K562 (cell line): Measurements from ENCODE around the gene SLC18B1. TPM values are rescaled to one million over a fixed set of nuclear protein-coding genes. Genes with fewer than 3 reads are reported as not detected.
A peak's percentile ranks its signal among the peaks of the same experiment; 100 is the strongest.

Experiments used
- ATAC-seq: fragments of 200-7000 bp; cut with Tn5 transposase; 3 replicates; pipeline ENCODE4 v1.9.1; 2020; ENCODE audit warnings: moderate library complexity
- BruUV-seq: library from RNA; stranded (reverse); fragments of 400-500 nt; replicated peaks from 2 replicates; lab custom pipeline; 2021; lab: Mats Ljungman, UMichigan
- CTCF ChIA-PET: fragments of 300-600 bp; formaldehyde crosslinking; extraction: SDS; loops from one replicate; lab custom pipeline; 2021; ENCODE audit warnings: low intra/inter-chr PET ratio; lab: Yijun Ruan, JAX
- POLR2A ChIA-PET: fragments of 300-600, 350-650 bp; sonication (Branson Sonifier 250); formaldehyde crosslinking; extraction: SDS; loops from one replicate; lab custom pipeline; 2021; ENCODE audit warnings: antibody characterized with exemption, inconsistent platforms; lab: Yijun Ruan, JAX
- DNase-seq, 4 experiments: peaks; one replicate each; pipeline versions ENCODE4 v3.0.0 to v3.0.0-alpha.2; 2011 to 2018; ENCODE audit warnings: low spot score in 3 of 4, mixed read lengths in 3 of 4; ENCODE audit errors: extremely low read depth in 1 of 4
- FAIRE-seq: peaks from 2 replicates; lab custom pipeline; 2011; peaks lifted over from hg19 to GRCh38; lab: Jason Lieb, UNC
- H2AFZ ChIP-seq: 2 replicates; pipeline ENCODE4 v1.6.0; 2011; ENCODE audit warnings: low read depth, low read length, control low read depth, inconsistent platforms
- H3K27ac ChIP-seq: fragments of 200-600 bp; 3 replicates; pipeline ENCODE4 v1.8.0; 2011; ENCODE audit warnings: low read depth, mild to moderate bottlenecking, control low read depth, inconsistent platforms, low read length, moderate library complexity, mixed read lengths; ENCODE audit errors: extremely low read depth
- H3K27me3 ChIP-seq, 2 experiments: fragments of 300-600 bp in 1 of 2; 2 replicates in 1 of 2; 3 replicates in 1 of 2; pipeline versions ENCODE4 v1.6.0 to v1.8.0; 2011; ENCODE audit warnings: inconsistent platforms in 2 of 2, low read length in 2 of 2, mild to moderate bottlenecking in 1 of 2, mixed read lengths in 1 of 2, moderate library complexity in 1 of 2; ENCODE audit not compliant: control insufficient read depth in 2 of 2, insufficient read depth in 2 of 2
- H3K36me3 ChIP-seq: fragments of 300-600 bp; 3 replicates; pipeline ENCODE4 v1.8.0; 2011; ENCODE audit warnings: mild to moderate bottlenecking, low read length, inconsistent platforms; ENCODE audit not compliant: control insufficient read depth, insufficient read depth
- H3K4me1 ChIP-seq, 2 experiments: fragments of 200-600 bp in 1 of 2; replicated peaks in 1 of 2; 2 replicates in 1 of 2; 3 replicates in 1 of 2; pipeline versions ENCODE4 v1.5.1 to v1.8.0; 2011; ENCODE audit warnings: inconsistent platforms in 2 of 2, low read length in 2 of 2, mild to moderate bottlenecking in 1 of 2, mixed read lengths in 1 of 2, moderate library complexity in 1 of 2; ENCODE audit not compliant: control insufficient read depth in 2 of 2, insufficient read depth in 2 of 2
- H3K4me2 ChIP-seq: 2 replicates; pipeline ENCODE4 v1.6.1; 2011; ENCODE audit warnings: low read length, control low read depth, inconsistent platforms, mixed read lengths; ENCODE audit not compliant: insufficient read depth
- H3K4me3 ChIP-seq: fragments of 200-600 bp; sonication (generic), shearing (Covaris generic); 2 replicates; pipeline ENCODE4 v1.5.1; 2016; ENCODE audit warnings: control low read depth, inconsistent platforms
- H3K79me2 ChIP-seq: fragments of 200-600 bp; 3 replicates; pipeline ENCODE4 v1.8.0; 2011; ENCODE audit warnings: low read length, inconsistent platforms; ENCODE audit not compliant: control insufficient read depth, insufficient read depth
- H3K9ac ChIP-seq, 2 experiments: 2 replicates each; pipeline versions ENCODE4 v1.6.0 to v1.6.1; 2011; ENCODE audit warnings: low read depth in 2 of 2, low read length in 2 of 2, control low read depth in 1 of 2, inconsistent platforms in 1 of 2, mild to moderate bottlenecking in 1 of 2, mixed read lengths in 1 of 2; ENCODE audit not compliant: insufficient read depth in 1 of 2
- H3K9me1 ChIP-seq: one replicate; pipeline ENCODE4 v1.6.0; 2011; ENCODE audit warnings: inconsistent platforms, mild to moderate bottlenecking, low read length, moderate library complexity; ENCODE audit not compliant: control insufficient read depth, insufficient read depth
- H3K9me3 ChIP-seq: replicated peaks from 2 replicates; pipeline ENCODE4 v1.5.1; 2011; ENCODE audit warnings: low read depth, low read length, inconsistent platforms; ENCODE audit not compliant: control insufficient read depth, insufficient read depth
- H4K20me1 ChIP-seq: replicated peaks from 2 replicates; pipeline ENCODE4 v1.6.1; 2011; ENCODE audit warnings: low read length, inconsistent platforms, mixed read lengths; ENCODE audit not compliant: control insufficient read depth, insufficient read depth
- CHCHD3 ChIP-seq: fragments of 250-450 bp; sonication (Bioruptor Pico); IDR thresholded peaks from 2 replicates; pipeline ENCODE4 v2.1.2; 2022; ENCODE audit warnings: mild to moderate bottlenecking
- CHD2 ChIP-seq: IDR thresholded peaks from 2 replicates; pipeline ENCODE4 v1.6.1; 2011; ENCODE audit warnings: low read depth, low read length
- DNMT1 ChIP-seq: fragments of 450-650 bp; IDR thresholded peaks from 2 replicates; pipeline ENCODE4 v1.6.1; 2016; ENCODE audit warnings: antibody characterized with exemption, mild to moderate bottlenecking
- E2F1 ChIP-seq: sonication (generic); formaldehyde crosslinking; IDR thresholded peaks from 2 replicates; pipeline ENCODE4 v1.8.1; 2023; ENCODE audit warnings: mild to moderate bottlenecking, missing genetic modification reagents, moderate library complexity
- FIP1L1 ChIP-seq: fragments of 200-400 bp; formaldehyde crosslinking; IDR thresholded peaks from 2 replicates; pipeline ENCODE4 v1.6.1; 2018; ENCODE audit warnings: mild to moderate bottlenecking, low read depth, low read length; ENCODE audit not compliant: poor library complexity, severe bottlenecking
- FOSL1 ChIP-seq: fragments of 200-800 bp; sonication (Bioruptor generic); conservative IDR thresholded peaks from 2 replicates; pipeline ENCODE4 v1.6.1; 2016; ENCODE audit warnings: missing genetic modification characterization, missing compliant biosample characterization
- JUNB ChIP-seq: fragments of 450-650 bp; formaldehyde crosslinking; conservative IDR thresholded peaks from 2 replicates; pipeline ENCODE4 v1.4.0; 2020; ENCODE audit warnings: mild to moderate bottlenecking
- JUND ChIP-seq, 2 experiments: IDR thresholded peaks; 2 replicates in 1 of 2; 3 replicates in 1 of 2; pipeline ENCODE4 v1.6.1; 2011; ENCODE audit warnings: borderline replicate concordance in 2 of 2, low read depth in 2 of 2, low read length in 2 of 2, improper control_type of control experiment in 1 of 2, missing biosample characterization in 1 of 2, missing genetic modification characterization in 1 of 2, missing genetic modification reagents in 1 of 2
- KDM5B ChIP-seq: fragments of 200-600 bp; sonication (generic); IDR thresholded peaks from 2 replicates; pipeline ENCODE4 v1.6.1; 2012; ENCODE audit warnings: low read depth, mild to moderate bottlenecking, moderate library complexity, low read length, control low read depth, inconsistent platforms; ENCODE audit not compliant: insufficient replicate concordance
- MBD1 ChIP-seq: fragments of 250-450 bp; sonication (Bioruptor Pico); IDR thresholded peaks from 2 replicates; pipeline ENCODE4 v1.8.0; 2022; ENCODE audit warnings: inconsistent platforms
- NBN ChIP-seq: fragments of 450-650 bp; IDR thresholded peaks from 2 replicates; pipeline ENCODE4 v1.6.1; 2016; ENCODE audit warnings: low read depth, mild to moderate bottlenecking
- RAD51 ChIP-seq: fragments of 450-650 bp; IDR thresholded peaks from 2 replicates; pipeline ENCODE4 v1.7.1; 2016; ENCODE audit warnings: low read depth, mild to moderate bottlenecking, borderline replicate concordance
- RBM22 ChIP-seq: fragments of 200-400 bp; formaldehyde crosslinking; IDR thresholded peaks from 2 replicates; pipeline ENCODE4 v1.6.1; 2018; ENCODE audit warnings: low read length, low read depth; ENCODE audit not compliant: poor library complexity, severe bottlenecking
- SMARCB1 ChIP-seq: IDR thresholded peaks from 2 replicates; pipeline ENCODE4 v1.6.1; 2011; ENCODE audit warnings: improper control_type of control experiment, low read depth; ENCODE audit not compliant: insufficient read length
- TCFL5 ChIP-seq: fragments of 250-450 bp; sonication (Bioruptor Pico); conservative IDR thresholded peaks from 2 replicates; pipeline ENCODE4 v1.6.1; 2021; ENCODE audit warnings: mild to moderate bottlenecking, moderate library complexity, matching md5 sums
- TRIM28 ChIP-seq: fragments of 450-650 bp; IDR thresholded peaks from 2 replicates; pipeline ENCODE4 v1.6.1; 2017
- ZFX ChIP-seq: sonication (generic); formaldehyde crosslinking; IDR thresholded peaks from 2 replicates; pipeline ENCODE4 v1.8.0; 2022; ENCODE audit warnings: mild to moderate bottlenecking, missing genetic modification reagents, moderate library complexity
- ZNF121 ChIP-seq: sonication (generic); formaldehyde crosslinking; conservative IDR thresholded peaks from 2 replicates; pipeline ENCODE4 v1.8.0; 2022; ENCODE audit warnings: missing genetic modification reagents
- ZNF133 ChIP-seq: fragments of 250-450 bp; sonication (Bioruptor Pico); IDR thresholded peaks from 2 replicates; pipeline ENCODE4 v1.4.0; 2020; ENCODE audit warnings: mild to moderate bottlenecking
- WGBS: fragments of 100-300 bp; shearing (Covaris generic); methylation state at CpG from one replicate; pipeline ENCODE4 v1.1.6; 2016; ENCODE audit warnings: low coverage, mixed read lengths; ENCODE audit not compliant: insufficient coverage; ENCODE audit errors: missing lambda C conversion rate; 5-methylcytosine and 5-hydroxymethylcytosine counted together
- in situ Hi-C: fragments of 300-500 bp; cut with MboI; formaldehyde crosslinking; loops from 4 replicates; pipeline ENCODE4 v1.15.0; 2018; ENCODE audit warnings: inconsistent platforms, mixed read lengths
- intact Hi-C: fragments of 100-400 bp; cut with micrococcal nuclease; formaldehyde crosslinking; loops from 2 replicates; pipeline ENCODE4 v1.14.2; 2022
- polyA plus RNA-seq, 8 experiments: library from polyadenylated mRNA; depleted of rRNA in 4 of 8; stranded (reverse) in 5 of 8; unstranded in 3 of 8; fragments of >200 nt; fragmentation: Nextera tagmentation in 2 of 8; fragmentation: Illumina TruSeq in 1 of 8; extraction: Ambion mirVana in 2 of 8; extraction: Trizol in 1 of 8; gene quantifications; 2 replicates each; pipeline versions ENCODE4 v1.2.1 to v1.2.3, GENCODE V29; 2011 to 2014; ENCODE audit warnings: inconsistent platforms in 1 of 8, missing spikeins in 1 of 8
- total RNA-seq, 7 experiments: library from RNA; depleted of rRNA in 6 of 7; stranded (reverse); fragments of >200 nt in 6 of 7; fragmentation: Illumina TruSeq in 2 of 7; extraction: Trizol in 2 of 7; gene quantifications; 2 replicates each; pipeline versions ENCODE4 v1.2.1 to v1.2.3, GENCODE V29; 2011 to 2021; ENCODE audit warnings: low replicate concordance in 1 of 7

SLC18B1 gene
- total and polyA plus RNA-seq, 9 of the 15 experiments (the other 6 are each of a cell fraction or from before 2014, with no cell fraction given): 10.4 to 49.1 (median 32.0) TPM

GRCh38 chr6:132819405-132820161, 21.1 kb upstream of the SLC18B1 start:
- Histone ChIP-seq H3K4me1 (peaks cover 0 to 24% of the 10 kb centered on the region in 2 experiments; a peak in 2 of 5 replicates), H3K9me1 (no peaks in the 10 kb centered on the region), H3K36me3 (peaks cover 41% of the 10 kb centered on the region), H4K20me1 (peaks cover 42% of the 10 kb centered on the region), H3K9me3 (no peaks in the 10 kb centered on the region), H3K79me2 (peaks cover 34% of the 10 kb centered on the region), H2AFZ (no peak overlapping the region), H3K27ac (no peak overlapping the region), H3K4me2 (no peak overlapping the region), H3K9ac (no peak overlapping the region), H3K4me3 (no peak overlapping the region), H3K27me3 (no peaks in the 10 kb centered on the region)
- CTCF ChIA-PET: no interaction called here
- intact Hi-C loops (loop anchor here (5.0 to 10.0 kb wide), 2 partner anchors 155 to 287 kb away; no protein-coding TSS in a partner anchor), in situ Hi-C loops (loop anchor here (10.0 to 25.0 kb wide), 3 partner anchors 735 to 1243 kb away; partner anchors contain the start of genes ENPP3, MED23 and SLC2A12)
- peak in 3 of 4 experiments; percentile 17 to 61 (median 23) for DNase-seq
- BruUV-seq: no TSS peak
- peak; percentile 57 for ATAC-seq
- POLR2A ChIA-PET: interaction anchor here (1.0 to 1.2 kb wide), 2 partner anchors 9 to 20 kb away, joined by 4 read pairs; no protein-coding TSS in a partner anchor
- FAIRE-seq: no peak
- 17% methylated on average over 4 of the region's 4 CpGs for WGBS
- no peak for TF ChIP-seq ZNF121 (CRISPR knock-in tag)
- peak; percentile 38; the same call in 1 of the 2 replicates for TF ChIP-seq CHD2
- TF ChIP-seq MBD1: no peak
- no peak for TF ChIP-seq SMARCB1
- no peak for TF ChIP-seq ZFX
- TF ChIP-seq RBM22: peak; percentile 14
- no peak for TF ChIP-seq JUNB (CRISPR knock-in tag)
- no peak for TF ChIP-seq TRIM28
- TF ChIP-seq FOSL1: peak; percentile 52; the same call in 1 of the 2 replicates
- peak; percentile 16; the same call in 1 of the 2 replicates for TF ChIP-seq JUND (IDR thresholded peaks at IDR 0.05; ENCODE audit: borderline replicate concordance, low read depth, low read length)
- no peak for TF ChIP-seq JUND (tag; IDR thresholded peaks at IDR 0.05; ENCODE audit: borderline replicate concordance, low read depth, low read length)
- TF ChIP-seq NBN: no peak
- TF ChIP-seq TCFL5: no peak
- TF ChIP-seq RAD51: no peak
- peak; percentile 16 for TF ChIP-seq FIP1L1
- peak; percentile 73 for TF ChIP-seq KDM5B
- no peak for TF ChIP-seq DNMT1
- TF ChIP-seq CHCHD3 (CRISPR knock-in tag): no peak
- 0 out of 2 replicates have a peak, but pooled peaks have one; percentile 15 for TF ChIP-seq E2F1 (CRISPR knock-in tag)
- no peak for TF ChIP-seq ZNF133 (CRISPR knock-in tag)
